B cell (primary cell): ENCODE results near the gene TKT. TPM values are rescaled to one million over a fixed set of nuclear protein-coding genes. Genes with fewer than 3 reads are reported as not detected.

Experiments
- ATAC-seq: fragments of 200-7000 bp; cut with Tn5 transposase; one replicate; pipeline ENCODE4 v1.10.0; 2021; ENCODE audit warnings: low read depth, mild to moderate bottlenecking, moderate number of reproducible peaks, moderate library complexity
- CTCF ChIA-PET: fragments of 350-600 bp; sonication (Branson Sonifier 250); formaldehyde crosslinking; loops from one replicate; lab custom pipeline; 2021; ENCODE audit warnings: antibody characterized with exemption, inconsistent platforms; lab: Charles Lee
- POLR2A ChIA-PET: fragments of 350-600 bp; sonication (Branson Sonifier 250); formaldehyde crosslinking; loops from one replicate; lab custom pipeline; 2021; ENCODE audit warnings: antibody characterized with exemption; lab: Charles Lee
- DNase-seq: peaks from one replicate; pipeline ENCODE4 v3.0.0; 2013
- H2AFZ ChIP-seq: 2 replicates; pipeline ENCODE4 v1.6.1; 2012; ENCODE audit warnings: mild to moderate bottlenecking, low read depth, low read length; ENCODE audit not compliant: insufficient read depth, poor library complexity, severe bottlenecking
- H3K27ac ChIP-seq, 2 donors: 1 replicate in 1 of 2; 2 replicates in 1 of 2; pipeline ENCODE4 v1.5.1; 2012 to 2013; ENCODE audit warnings: low read length in 2 of 2, mild to moderate bottlenecking in 2 of 2, moderate library complexity in 1 of 2
- H3K27me3 ChIP-seq, 4 experiments: fragments of 200-600 bp in 1 of 4; sonication (generic) in 1 of 4; replicated peaks in 1 of 4; 1 replicate in 2 of 4; 2 replicates in 2 of 4; pipeline versions ENCODE4 v1.6.1 to v1.7.0; 2013 to 2016; ENCODE audit warnings: low read length in 3 of 4, mild to moderate bottlenecking in 2 of 4, mixed read lengths in 1 of 4, moderate library complexity in 1 of 4; ENCODE audit not compliant: insufficient read depth in 4 of 4, control insufficient read depth in 3 of 4; ENCODE audit errors: control extremely low read depth in 1 of 4
- H3K36me3 ChIP-seq, 2 experiments: replicated peaks in 1 of 2; 1 replicate in 1 of 2; 2 replicates in 1 of 2; pipeline versions ENCODE4 v1.6.1 to v1.7.1; 2013; ENCODE audit warnings: low read length in 1 of 2; ENCODE audit not compliant: insufficient read depth in 2 of 2, control insufficient read depth in 1 of 2; ENCODE audit errors: control extremely low read depth in 1 of 2, extremely low read depth in 1 of 2
- H3K4me1 ChIP-seq, 2 donors: fragments of 200-600 bp in 1 of 2; sonication (generic) in 1 of 2; 1 replicate in 1 of 2; 2 replicates in 1 of 2; pipeline versions ENCODE4 v1.5.1 to v1.6.1; 2013 to 2017; ENCODE audit warnings: low read length in 2 of 2; ENCODE audit not compliant: control insufficient read depth in 2 of 2, insufficient read depth in 2 of 2
- H3K4me2 ChIP-seq: replicated peaks from 2 replicates; pipeline ENCODE3; 2012; ENCODE audit warnings: mild to moderate bottlenecking, low read depth, low read length; ENCODE audit not compliant: poor library complexity, severe bottlenecking
- H3K4me3 ChIP-seq, 5 experiments: fragments of 200-600 bp in 1 of 5; sonication (generic) in 1 of 5; 1 replicate in 3 of 5; 2 replicates in 2 of 5; pipeline versions ENCODE4 v1.5.1 to v1.7.0; 2011 to 2016; ENCODE audit warnings: low read length in 4 of 5, mild to moderate bottlenecking in 4 of 5, low read depth in 2 of 5, control low read depth in 1 of 5, moderate library complexity in 1 of 5; ENCODE audit not compliant: insufficient read depth in 1 of 5; ENCODE audit errors: control extremely low read depth in 1 of 5, extremely low read depth in 1 of 5
- H3K79me2 ChIP-seq: fragments of 200-600 bp; sonication (generic); one replicate; pipeline ENCODE4 v1.6.0; 2016; ENCODE audit warnings: low read length; ENCODE audit not compliant: control insufficient read depth, insufficient read depth
- H3K9ac ChIP-seq: fragments of 200-600 bp; sonication (generic); 2 replicates; pipeline ENCODE4 v1.6.1; 2017; ENCODE audit warnings: mild to moderate bottlenecking, low read length, moderate library complexity
- H3K9me3 ChIP-seq, 3 donors: one replicate each; pipeline versions ENCODE4 v1.6.1 to v1.7.1; 2013; ENCODE audit warnings: low read length in 2 of 3; ENCODE audit not compliant: control insufficient read depth in 2 of 3, insufficient read depth in 1 of 3; ENCODE audit errors: control extremely low read depth in 1 of 3
- H4K20me1 ChIP-seq: 2 replicates; pipeline ENCODE4 v1.6.0; 2012; ENCODE audit warnings: mild to moderate bottlenecking, low read length; ENCODE audit not compliant: insufficient read depth, control insufficient read depth, poor library complexity, severe bottlenecking
- H3K27ac Mint-ChIP-seq: one replicate; pipeline ENCODE4 v1.8.0; 2021; ENCODE audit warnings: mixed read lengths
- H3K27me3 Mint-ChIP-seq: one replicate; pipeline ENCODE4 v1.8.0; 2021; ENCODE audit warnings: mixed read lengths
- H3K4me1 Mint-ChIP-seq: one replicate; pipeline ENCODE4 v1.8.0; 2021; ENCODE audit warnings: mixed read lengths
- H3K4me3 Mint-ChIP-seq: one replicate; pipeline ENCODE4 v1.8.0; 2021; ENCODE audit warnings: mixed read lengths
- H3K9me3 Mint-ChIP-seq: one replicate; pipeline ENCODE4 v1.8.0; 2022; ENCODE audit warnings: mixed read lengths; ENCODE audit not compliant: insufficient read depth
- CTCF ChIP-seq: fragments of 200-600 bp; IDR thresholded peaks from one replicate; pipeline ENCODE4 v1.8.0; 2022; ENCODE audit warnings: antibody characterized with exemption, mild to moderate bottlenecking
- EZH2 ChIP-seq: IDR thresholded peaks from 2 replicates; pipeline ENCODE4 v1.6.1; 2012; ENCODE audit warnings: borderline replicate concordance, low read depth, mild to moderate bottlenecking, moderate library complexity, low read length; ENCODE audit not compliant: insufficient read depth, poor library complexity, severe bottlenecking
- WGBS: methylation state at CpG from one replicate; pipeline ENCODE4 v1.1.5; 2013; ENCODE audit warnings: missing lambda C conversion rate; ENCODE audit not compliant: insufficient coverage; 5-methylcytosine and 5-hydroxymethylcytosine counted together
- intact Hi-C: fragments of 100-400 bp; cut with micrococcal nuclease; formaldehyde crosslinking; loops from one replicate; pipeline ENCODE4 v1.10.0; 2022
- polyA plus RNA-seq: library from polyadenylated mRNA; depleted of rRNA; stranded (reverse); fragments of >200 nt; gene quantifications from 2 replicates; pipeline ENCODE4 v1.2.3, GENCODE V29; 2012
- total RNA-seq, 2 donors: library from RNA; stranded (reverse); fragments of 120-200 nt in 1 of 2; gene quantifications; 1 replicate in 1 of 2; 2 replicates in 1 of 2; pipeline versions ENCODE4 v1.2.3 to v1.2.4, GENCODE V29; 2013 to 2022

Gene TKT
- total and polyA plus RNA-seq, 2 donors (not counting 1 experiment from before 2014, with no cell fraction given) = 69.5 to 81.0 TPM

- ChIA-PET POLR2A (no interaction called here), CTCF (interaction anchor here (0.7 to 1.7 kb wide), 2 partner anchors 32 to 134 kb away, joined by 3 to 6 read pairs; no protein-coding TSS in a partner anchor)
- TF ChIP-seq EZH2 (no peak), CTCF (no peak)
- Histone ChIP-seq H3K4me2 (no peak overlapping the region), H3K27me3 (no peaks in the 10 kb centered on the region), H3K27ac (peak overlapping the region in 1 of 2 donors; percentile 10), H4K20me1 (peaks cover 87% of the 10 kb centered on the region), H3K4me3 (no peak overlapping the region), H3K79me2 (peaks cover 96% of the 10 kb centered on the region), H2AFZ (no peak overlapping the region), H3K36me3 (peaks cover 0 to 4% of the 10 kb centered on the region in 2 experiments), H3K9me3 (peaks cover 0 to 8% (median 0%) of the 10 kb centered on the region in 3 donors), H3K4me1 (peaks cover 32 to 56% of the 10 kb centered on the region in 2 donors), H3K9ac (no peak overlapping the region)
- H3K4me1 Mint-ChIP-seq = peaks cover 61% of the 10 kb centered on the region
- intact Hi-C loops = no loop called here
- WGBS = 97% methylated on average over 5 of the region's 6 CpGs
- no peak for ATAC-seq
- no peaks in the 10 kb centered on the region for H3K27me3 Mint-ChIP-seq
- DNase-seq = no peak
- H3K27ac Mint-ChIP-seq = peak overlapping the region; percentile 53
- no peak overlapping the region for H3K4me3 Mint-ChIP-seq
- no peaks in the 10 kb centered on the region for H3K9me3 Mint-ChIP-seq
Measured at GRCh38 chr3:53248161-53248560, 7.7 kb downstream of the TKT start.

- POLR2A ChIA-PET = interaction anchor here (0.7 kb wide), 1 partner anchor 25 kb away, joined by 3 read pairs; no protein-coding TSS in a partner anchor
- no peak for ATAC-seq
- H3K27ac Mint-ChIP-seq = peak overlapping the region; percentile 53
Measured at GRCh38 chr3:53247619-53248018, 8.2 kb downstream of the TKT start.

More at GRCh38 chr3:53247619-53248018, 8.2 kb downstream of the TKT start:
- peaks cover 0 to 4% of the 10 kb centered on the region in 2 experiments for H3K36me3 ChIP-seq
- peaks cover 96% of the 10 kb centered on the region for H3K79me2 ChIP-seq
- peaks cover 0 to 8% (median 0%) of the 10 kb centered on the region in 3 donors for H3K9me3 ChIP-seq
- H3K27me3 ChIP-seq = no peaks in the 10 kb centered on the region
- H3K4me3 ChIP-seq = no peak overlapping the region
- no peak for DNase-seq
- peaks cover 57% of the 10 kb centered on the region for H3K4me1 Mint-ChIP-seq
- WGBS = 82% methylated on average over 2 of the region's 2 CpGs
- H3K4me3 Mint-ChIP-seq = no peak overlapping the region
- H3K4me2 ChIP-seq = no peak overlapping the region
- no peak overlapping the region for H3K9ac ChIP-seq
- no peak for TF ChIP-seq EZH2
- no peak for TF ChIP-seq CTCF
- H3K27me3 Mint-ChIP-seq = no peaks in the 10 kb centered on the region
- H3K27ac ChIP-seq = no peak overlapping the region
- CTCF ChIA-PET = interaction anchor here (0.7 kb wide), 1 partner anchor 33 kb away, joined by 3 read pairs; no protein-coding TSS in a partner anchor
- peaks cover 30 to 51% of the 10 kb centered on the region in 2 donors for H3K4me1 ChIP-seq
- intact Hi-C loops = no loop called here
- no peak overlapping the region for H2AFZ ChIP-seq
- no peaks in the 10 kb centered on the region for H3K9me3 Mint-ChIP-seq
- H4K20me1 ChIP-seq = peaks cover 87% of the 10 kb centered on the region
